OCI-LY3 (cell line): ENCODE data around the gene MUC6.

ENCODE experiments used
- H2AFZ ChIP-seq: fragments of 200-600, 300-600 bp; shearing (Covaris generic); 2 replicates; pipeline ENCODE4 v1.6.0; 2014; ENCODE audit warnings: antibody characterized with exemption, low read depth, low read length
- H3K27ac ChIP-seq: fragments of 200-600, 300-600 bp; sonication (generic); 2 replicates; pipeline ENCODE4 v1.5.1; 2014; ENCODE audit warnings: mild to moderate bottlenecking, low read length, moderate library complexity, mixed read lengths
- H3K27me3 ChIP-seq: fragments of 200-600, 300-600 bp; sonication (generic); 2 replicates; pipeline ENCODE4 v1.6.1; 2014; ENCODE audit warnings: low read depth, low read length, mixed read lengths
- H3K36me3 ChIP-seq: fragments of 200-600, 300-600 bp; sonication (generic); replicated peaks from 2 replicates; pipeline ENCODE3; 2014; ENCODE audit warnings: low read depth, low read length, mixed read lengths
- H3K4me1 ChIP-seq: fragments of 300-600, 200-600 bp; sonication (generic); 2 replicates; pipeline ENCODE4 v1.6.1; 2014; ENCODE audit warnings: low read length, mixed read lengths
- H3K4me2 ChIP-seq: fragments of 200-600, 300-600 bp; sonication (generic); 2 replicates; pipeline ENCODE4 v1.6.1; 2014; ENCODE audit warnings: low read length, mixed read lengths
- H3K4me3 ChIP-seq: fragments of 300-600, 200-600 bp; sonication (generic); 2 replicates; pipeline ENCODE4 v1.5.1; 2014; ENCODE audit warnings: antibody characterized with exemption, mild to moderate bottlenecking, low read length, moderate library complexity
- H3K79me2 ChIP-seq: fragments of 300-600, 200-600 bp; shearing (Covaris generic); 2 replicates; pipeline ENCODE4 v1.6.1; 2014; ENCODE audit warnings: mild to moderate bottlenecking, low read length, mixed read lengths
- H3K9ac ChIP-seq: fragments of 300-600, 200-600 bp; shearing (Covaris generic); 2 replicates; pipeline ENCODE4 v1.6.0; 2014; ENCODE audit warnings: mild to moderate bottlenecking, low read length, moderate library complexity
- H3K9me3 ChIP-seq: fragments of 200-600, 300-600 bp; shearing (Covaris generic); 2 replicates; pipeline ENCODE4 v1.6.1; 2014; ENCODE audit warnings: low read length, mixed read lengths; ENCODE audit not compliant: insufficient read depth
- H4K20me1 ChIP-seq: fragments of 200-600, 300-600 bp; sonication (generic); 2 replicates; pipeline ENCODE4 v1.6.1; 2016; ENCODE audit warnings: low read length, mixed read lengths; ENCODE audit not compliant: insufficient read depth
- EZH2phosphoT487 ChIP-seq: fragments of 200-600 bp; shearing (Covaris generic); IDR thresholded peaks from 2 replicates; pipeline ENCODE4 v1.6.1; 2018; ENCODE audit warnings: antibody characterized with exemption, mixed run types, low read depth
- TF ChIP-seq, protein P1 (sequence below): fragments of 200-600, 300-600 bp; sonication (generic); IDR thresholded peaks from 2 replicates; pipeline ENCODE4 v1.5.1; 2014; ENCODE audit warnings: antibody characterized with exemption, low read length, low read depth

Gene MUC6

DNA sequence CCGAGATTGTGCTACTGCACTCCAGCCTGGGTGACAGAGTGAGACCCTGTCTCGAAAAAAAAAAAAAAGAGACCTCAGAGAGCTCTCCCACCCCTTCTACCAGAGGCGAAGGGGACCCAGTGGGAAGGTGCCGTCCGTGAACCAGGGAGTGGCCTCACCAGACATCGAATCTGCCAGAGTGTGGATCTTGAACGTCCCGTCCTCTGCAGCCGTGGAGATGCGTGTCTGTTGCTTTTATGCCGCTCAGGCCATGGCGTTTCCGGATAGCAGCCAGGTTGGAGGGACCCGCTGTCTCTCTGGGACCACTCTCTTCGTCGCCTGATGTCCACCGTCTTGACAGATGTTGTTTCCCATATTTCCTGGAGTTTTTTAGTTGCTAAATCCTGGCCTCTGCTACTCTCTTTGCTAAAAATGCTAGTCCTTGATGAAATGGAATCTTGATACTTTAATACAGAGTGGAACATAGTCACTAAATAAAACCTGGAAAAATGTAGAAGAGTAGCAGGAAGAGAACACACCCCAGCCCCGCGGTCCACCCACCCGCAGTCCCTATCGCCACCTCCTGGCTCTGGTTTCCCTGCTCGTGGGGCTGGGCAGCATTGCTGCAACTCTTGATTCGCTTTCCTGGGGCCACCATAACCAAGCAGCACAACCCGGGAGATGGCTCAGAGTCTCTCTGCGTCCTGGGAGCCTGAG, 12.0 kb upstream of the MUC6 start:
- Histone ChIP-seq H3K4me3 (no peak overlapping the region), H3K9me3 (peaks cover 4% of the 10 kb centered on the region; the same call in 1 of the 2 replicates), H3K27me3 (no peaks in the 10 kb centered on the region), H3K79me2 (no peaks in the 10 kb centered on the region), H3K4me2 (no peak overlapping the region), H3K9ac (no peak overlapping the region), H2AFZ (no peak overlapping the region), H4K20me1 (no peaks in the 10 kb centered on the region), H3K27ac (no peak overlapping the region), H3K4me1 (no peaks in the 10 kb centered on the region), H3K36me3 (no peaks in the 10 kb centered on the region)
- no peak for TF ChIP-seq EZH2phosphoT487
- TF ChIP-seq, protein P1, sequence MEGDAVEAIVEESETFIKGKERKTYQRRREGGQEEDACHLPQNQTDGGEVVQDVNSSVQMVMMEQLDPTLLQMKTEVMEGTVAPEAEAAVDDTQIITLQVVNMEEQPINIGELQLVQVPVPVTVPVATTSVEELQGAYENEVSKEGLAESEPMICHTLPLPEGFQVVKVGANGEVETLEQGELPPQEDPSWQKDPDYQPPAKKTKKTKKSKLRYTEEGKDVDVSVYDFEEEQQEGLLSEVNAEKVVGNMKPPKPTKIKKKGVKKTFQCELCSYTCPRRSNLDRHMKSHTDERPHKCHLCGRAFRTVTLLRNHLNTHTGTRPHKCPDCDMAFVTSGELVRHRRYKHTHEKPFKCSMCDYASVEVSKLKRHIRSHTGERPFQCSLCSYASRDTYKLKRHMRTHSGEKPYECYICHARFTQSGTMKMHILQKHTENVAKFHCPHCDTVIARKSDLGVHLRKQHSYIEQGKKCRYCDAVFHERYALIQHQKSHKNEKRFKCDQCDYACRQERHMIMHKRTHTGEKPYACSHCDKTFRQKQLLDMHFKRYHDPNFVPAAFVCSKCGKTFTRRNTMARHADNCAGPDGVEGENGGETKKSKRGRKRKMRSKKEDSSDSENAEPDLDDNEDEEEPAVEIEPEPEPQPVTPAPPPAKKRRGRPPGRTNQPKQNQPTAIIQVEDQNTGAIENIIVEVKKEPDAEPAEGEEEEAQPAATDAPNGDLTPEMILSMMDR, result no peak

DNA sequence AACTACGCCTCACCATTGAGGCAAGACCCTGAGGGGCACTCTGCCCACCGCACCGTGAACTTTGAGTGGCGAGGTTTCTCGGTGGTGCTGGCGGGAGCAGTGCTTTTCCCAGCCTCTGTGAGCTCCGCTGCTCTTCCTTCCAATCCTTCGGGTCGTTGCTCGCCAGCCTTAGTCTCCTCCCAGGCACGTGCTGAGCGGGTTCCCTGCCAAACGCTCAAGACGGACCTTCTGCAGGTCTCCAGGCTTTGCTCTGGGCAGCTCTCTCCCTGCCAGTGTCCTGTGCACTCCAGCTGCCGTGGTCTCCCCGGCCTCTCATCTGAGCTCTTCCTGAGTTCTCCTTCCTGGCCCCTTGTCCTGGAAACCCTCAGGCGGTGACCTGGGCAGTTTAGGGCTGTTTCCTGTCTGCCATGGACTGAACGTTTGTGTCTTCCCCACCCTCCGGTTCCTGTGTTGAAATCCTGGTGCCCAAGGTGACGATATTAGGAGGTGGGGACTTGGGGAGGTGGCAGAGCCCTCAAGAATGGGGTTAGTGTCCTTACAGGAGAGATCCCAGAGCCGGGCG, 11.2 kb upstream of the MUC6 start:
- no peak for TF ChIP-seq EZH2phosphoT487
- TF ChIP-seq, protein P1, result no peak
- no peak overlapping the region for H3K27ac ChIP-seq
- H3K4me1 ChIP-seq, result no peaks in the 10 kb centered on the region
- no peak overlapping the region for H3K4me2 ChIP-seq
- no peak overlapping the region for H3K4me3 ChIP-seq
- no peak overlapping the region for H2AFZ ChIP-seq
- no peaks in the 10 kb centered on the region for H3K27me3 ChIP-seq
- no peaks in the 10 kb centered on the region for H4K20me1 ChIP-seq
- peaks cover 4% of the 10 kb centered on the region; the same call in 1 of the 2 replicates for H3K9me3 ChIP-seq
- no peaks in the 10 kb centered on the region for H3K36me3 ChIP-seq
- no peaks in the 10 kb centered on the region for H3K79me2 ChIP-seq
- no peak overlapping the region for H3K9ac ChIP-seq

DNA sequence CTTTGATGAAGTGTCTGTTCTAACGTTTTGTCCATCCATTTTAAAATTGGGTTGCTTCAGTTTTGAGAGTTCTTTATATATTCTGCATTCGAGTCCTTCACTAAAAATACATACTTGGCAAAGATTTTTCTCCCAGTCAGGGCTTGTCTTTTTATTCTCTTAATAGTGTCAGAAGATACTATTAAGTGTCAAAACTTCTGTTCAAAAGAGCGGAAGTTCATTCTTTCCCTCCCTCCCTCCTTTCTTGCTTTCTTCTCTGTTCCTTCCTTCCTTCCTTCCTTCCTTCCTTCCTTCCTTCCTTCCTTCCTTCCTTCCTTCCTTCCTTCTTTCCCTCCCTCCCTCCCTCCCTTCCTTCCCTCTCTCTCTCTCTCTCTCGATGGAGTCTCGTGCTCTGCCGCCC, 7.6 kb upstream of the MUC6 start:
- no peak overlapping the region for H3K27ac ChIP-seq
- H2AFZ ChIP-seq, result no peak overlapping the region
- no peaks in the 10 kb centered on the region for H3K4me1 ChIP-seq
- no peaks in the 10 kb centered on the region for H4K20me1 ChIP-seq
- no peaks in the 10 kb centered on the region for H3K27me3 ChIP-seq
- TF ChIP-seq, protein P1, result no peak
- TF ChIP-seq EZH2phosphoT487, result no peak
- no peak overlapping the region for H3K4me2 ChIP-seq
- H3K9ac ChIP-seq, result no peak overlapping the region
- peaks cover 4% of the 10 kb centered on the region; the same call in 1 of the 2 replicates for H3K9me3 ChIP-seq
- no peaks in the 10 kb centered on the region for H3K79me2 ChIP-seq
- H3K36me3 ChIP-seq, result no peaks in the 10 kb centered on the region
- H3K4me3 ChIP-seq, result no peak overlapping the region

DNA sequence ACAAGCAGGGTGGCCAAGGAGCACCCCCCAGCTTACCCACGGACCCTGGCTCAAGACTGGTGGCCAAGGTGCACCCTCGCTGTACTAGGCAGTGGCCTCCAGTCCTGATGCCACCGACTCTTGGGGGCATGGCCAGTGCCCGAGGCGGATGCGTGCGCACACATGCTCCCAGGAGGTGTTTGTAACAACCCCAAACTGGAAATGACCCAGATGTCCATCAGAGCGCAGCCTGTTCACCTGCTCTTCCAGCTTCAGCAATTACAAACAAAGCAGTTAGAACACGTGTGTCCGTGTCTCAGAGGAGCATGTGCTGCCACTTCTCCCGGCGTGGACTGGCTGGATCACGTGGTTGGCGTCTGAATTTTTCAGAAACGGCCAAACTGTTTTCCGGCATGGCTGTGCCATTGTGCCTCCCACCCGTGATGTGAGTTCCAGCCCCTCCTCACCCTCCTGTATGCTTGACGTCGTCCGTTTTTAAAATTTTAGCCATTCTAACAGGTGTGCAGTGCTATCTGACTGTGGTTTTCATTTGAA, 7.1 kb upstream of the MUC6 start:
- Histone ChIP-seq H3K4me2 (no peak overlapping the region), H3K4me3 (no peak overlapping the region), H3K27me3 (no peaks in the 10 kb centered on the region), H3K36me3 (no peaks in the 10 kb centered on the region), H3K4me1 (no peaks in the 10 kb centered on the region), H2AFZ (no peak overlapping the region), H4K20me1 (no peaks in the 10 kb centered on the region), H3K9ac (no peak overlapping the region), H3K79me2 (no peaks in the 10 kb centered on the region), H3K27ac (no peak overlapping the region), H3K9me3 (peaks cover 4% of the 10 kb centered on the region; the same call in 1 of the 2 replicates)
- TF ChIP-seq EZH2phosphoT487, result no peak
- TF ChIP-seq, protein P1, result no peak
